HG03139 (cell line): Measurements from ENCODE around the gene SLC35A3.
"Not testable (repeated sequence)": the region's sequence is repeated elsewhere in the genome, so short reads cannot be mapped to it uniquely, and the experiment has no call there.

Source experiments
- ATAC-seq: cut with Tn5 transposase; IDR thresholded peaks from one replicate; pipeline ENCODE4 v1.9.1; 2021; ENCODE audit not compliant: unreplicated experiment

Gene SLC35A3

GRCh38 chr1:99972066-99972465 is 2.3 kb downstream of the SLC35A3 start:
- not testable (repeated sequence) for ATAC-seq

- ATAC-seq: no peak
Measured at GRCh38 chr1:99975529-99975928, 5.7 kb downstream of the SLC35A3 start.

- not testable (repeated sequence) for ATAC-seq
Measured at GRCh38 chr1:99977326-99977725, 7.5 kb downstream of the SLC35A3 start.

- no peak for ATAC-seq
Measured at GRCh38 chr1:99978218-99978617, 8.4 kb downstream of the SLC35A3 start.

- no peak for ATAC-seq
Measured at GRCh38 chr1:99979091-99979490, 9.3 kb downstream of the SLC35A3 start.

GRCh38 chr1:99980928-99981327 is 11.1 kb downstream of the SLC35A3 start:
- ATAC-seq: no peak

- ATAC-seq: no peak
Measured at GRCh38 chr1:99986656-99987225, 16.9 kb downstream of the SLC35A3 start.

GRCh38 chr1:99988210-99988765 is 18.5 kb downstream of the SLC35A3 start:
- no peak for ATAC-seq

- ATAC-seq: no peak
Measured at GRCh38 chr1:99992044-99992722, 22.4 kb downstream of the SLC35A3 start.

- no peak for ATAC-seq
Measured at GRCh38 chr1:99992760-99993467, 23.1 kb downstream of the SLC35A3 start.

GRCh38 chr1:99993468-99993845 is 23.7 kb downstream of the SLC35A3 start:
- ATAC-seq: no peak

GRCh38 chr1:99994496-99994895 is 24.7 kb downstream of the SLC35A3 start:
- no peak for ATAC-seq

GRCh38 chr1:99996951-99997350 is 27.2 kb downstream of the SLC35A3 start:
- ATAC-seq: no peak

- ATAC-seq: no peak
Measured at GRCh38 chr1:100001462-100001861, 31.7 kb downstream of the SLC35A3 start.

- ATAC-seq: no peak
Measured at GRCh38 chr1:100005424-100005823, 35.6 kb downstream of the SLC35A3 start.

GRCh38 chr1:100006688-100007087 is 36.9 kb downstream of the SLC35A3 start:
- no peak for ATAC-seq

- ATAC-seq: no peak
Measured at GRCh38 chr1:100009458-100009857, 39.7 kb downstream of the SLC35A3 start.

GRCh38 chr1:100010804-100011203 is 41.0 kb downstream of the SLC35A3 start:
- no peak for ATAC-seq

GRCh38 chr1:100019220-100019619 is 49.4 kb downstream of the SLC35A3 start:
- no peak for ATAC-seq

GRCh38 chr1:100023482-100023881 is 53.7 kb downstream of the SLC35A3 start:
- no peak for ATAC-seq

GRCh38 chr1:100027212-100027611 is 57.4 kb downstream of the SLC35A3 start:
- no peak for ATAC-seq

- no peak for ATAC-seq
Measured at GRCh38 chr1:100028765-100029164, 59.0 kb downstream of the SLC35A3 start.
